AG04450 (cell line): ENCODE data around the gene KIF5C. TPM values are rescaled to one million over a fixed set of nuclear protein-coding genes. Genes with fewer than 3 reads are reported as not detected.

Source experiments
- CTCF ChIA-PET: fragments of 300-600, 350-600 bp; formaldehyde crosslinking; extraction: SDS; loops from one replicate; lab custom pipeline; 2022; ENCODE audit warnings: antibody characterized with exemption, inconsistent platforms; lab: Charles Lee
- POLR2A ChIA-PET: fragments of 350-600 bp; formaldehyde crosslinking; extraction: SDS; loops from one replicate; lab custom pipeline; 2021; ENCODE audit warnings: antibody characterized with exemption, inconsistent platforms; lab: Yijun Ruan, JAX
- DNase-seq: peaks from one replicate; pipeline ENCODE4 v3.0.0-alpha.2; 2011; ENCODE audit warnings: low read depth, low spot score
- H3K27ac ChIP-seq: one replicate; pipeline ENCODE4 v1.5.1; 2012; ENCODE audit warnings: low read depth, low read length, control low read depth
- H3K27me3 ChIP-seq: one replicate; pipeline ENCODE4 v1.6.0; 2012; ENCODE audit warnings: low read length; ENCODE audit not compliant: control insufficient read depth, insufficient read depth
- H3K4me3 ChIP-seq: 2 replicates; pipeline ENCODE4 v1.5.1; 2011; ENCODE audit warnings: mild to moderate bottlenecking, low read depth, low read length, control low read depth
- H3K9me3 ChIP-seq: 2 replicates; pipeline ENCODE4 v1.5.1; 2012; ENCODE audit warnings: low read length; ENCODE audit not compliant: control insufficient read depth, insufficient read depth
- polyA plus RNA-seq: library from polyadenylated mRNA; depleted of rRNA; stranded (reverse); fragments of >200 nt; gene quantifications from 2 replicates; pipeline ENCODE4 v1.2.3, GENCODE V29; 2011
- TF ChIP-seq, protein P1 (sequence below): IDR thresholded peaks from 2 replicates; pipeline ENCODE4 v1.5.1; 2011; ENCODE audit warnings: low read depth, low read length, control low read depth, inconsistent platforms

KIF5C gene
- polyA plus RNA-seq, 1 experiment = 0.12 TPM

DNA sequence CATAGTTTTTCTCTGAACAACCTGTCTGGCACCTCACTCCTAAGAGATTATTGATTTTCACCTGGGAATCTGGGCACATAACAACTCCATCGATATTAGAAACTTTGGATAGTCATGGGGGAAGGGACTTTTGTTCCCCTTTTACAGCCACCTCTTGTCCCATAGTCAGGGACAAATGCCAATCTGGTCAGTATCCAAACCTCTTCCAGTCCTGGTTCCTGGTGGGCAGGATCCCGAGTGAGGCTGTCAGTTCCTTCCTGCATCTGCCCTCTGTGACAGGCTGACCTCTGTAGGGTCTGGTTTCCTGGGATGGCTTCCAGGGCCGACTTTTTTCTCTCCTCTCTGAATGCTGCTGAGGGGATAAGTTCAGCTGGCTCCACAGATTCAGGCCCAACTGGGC is 11.0 kb downstream of the KIF5C start:
- CTCF ChIA-PET = no interaction called here

GRCh38 chr2:148887350-148888002 is 12.4 kb downstream of the KIF5C start:
- CTCF ChIA-PET = no interaction called here
- POLR2A ChIA-PET = no interaction called here
- no peak for DNase-seq
- H3K27ac ChIP-seq = no peak overlapping the region
- TF ChIP-seq, protein P1, sequence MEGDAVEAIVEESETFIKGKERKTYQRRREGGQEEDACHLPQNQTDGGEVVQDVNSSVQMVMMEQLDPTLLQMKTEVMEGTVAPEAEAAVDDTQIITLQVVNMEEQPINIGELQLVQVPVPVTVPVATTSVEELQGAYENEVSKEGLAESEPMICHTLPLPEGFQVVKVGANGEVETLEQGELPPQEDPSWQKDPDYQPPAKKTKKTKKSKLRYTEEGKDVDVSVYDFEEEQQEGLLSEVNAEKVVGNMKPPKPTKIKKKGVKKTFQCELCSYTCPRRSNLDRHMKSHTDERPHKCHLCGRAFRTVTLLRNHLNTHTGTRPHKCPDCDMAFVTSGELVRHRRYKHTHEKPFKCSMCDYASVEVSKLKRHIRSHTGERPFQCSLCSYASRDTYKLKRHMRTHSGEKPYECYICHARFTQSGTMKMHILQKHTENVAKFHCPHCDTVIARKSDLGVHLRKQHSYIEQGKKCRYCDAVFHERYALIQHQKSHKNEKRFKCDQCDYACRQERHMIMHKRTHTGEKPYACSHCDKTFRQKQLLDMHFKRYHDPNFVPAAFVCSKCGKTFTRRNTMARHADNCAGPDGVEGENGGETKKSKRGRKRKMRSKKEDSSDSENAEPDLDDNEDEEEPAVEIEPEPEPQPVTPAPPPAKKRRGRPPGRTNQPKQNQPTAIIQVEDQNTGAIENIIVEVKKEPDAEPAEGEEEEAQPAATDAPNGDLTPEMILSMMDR = no peak
- H3K4me3 ChIP-seq = no peak overlapping the region
- no peaks in the 10 kb centered on the region; the same call in 1 of the 2 replicates for H3K9me3 ChIP-seq
- peaks cover 16% of the 10 kb centered on the region for H3K27me3 ChIP-seq

More for the DNA sequence above, 11.0 kb downstream of the KIF5C start:
- no peaks in the 10 kb centered on the region; the same call in 1 of the 2 replicates for H3K9me3 ChIP-seq
- peaks cover 16% of the 10 kb centered on the region for H3K27me3 ChIP-seq
- DNase-seq = no peak
- TF ChIP-seq, protein P1 = no peak
- H3K4me3 ChIP-seq = no peak overlapping the region
- POLR2A ChIA-PET = no interaction called here
- no peak overlapping the region for H3K27ac ChIP-seq

GRCh38 chr2:148888003-148888501 is 13.0 kb downstream of the KIF5C start:
- no peak overlapping the region for H3K27ac ChIP-seq
- no peak overlapping the region for H3K4me3 ChIP-seq
- H3K9me3 ChIP-seq = no peaks in the 10 kb centered on the region; the same call in 1 of the 2 replicates
- ChIA-PET POLR2A (no interaction called here), CTCF (interaction anchor here (0.6 kb wide), 1 partner anchor 199 kb away, joined by 3 read pairs; no protein-coding TSS in a partner anchor)
- peaks cover 16% of the 10 kb centered on the region for H3K27me3 ChIP-seq
- TF ChIP-seq, protein P1 = no peak
- DNase-seq = no peak

DNA sequence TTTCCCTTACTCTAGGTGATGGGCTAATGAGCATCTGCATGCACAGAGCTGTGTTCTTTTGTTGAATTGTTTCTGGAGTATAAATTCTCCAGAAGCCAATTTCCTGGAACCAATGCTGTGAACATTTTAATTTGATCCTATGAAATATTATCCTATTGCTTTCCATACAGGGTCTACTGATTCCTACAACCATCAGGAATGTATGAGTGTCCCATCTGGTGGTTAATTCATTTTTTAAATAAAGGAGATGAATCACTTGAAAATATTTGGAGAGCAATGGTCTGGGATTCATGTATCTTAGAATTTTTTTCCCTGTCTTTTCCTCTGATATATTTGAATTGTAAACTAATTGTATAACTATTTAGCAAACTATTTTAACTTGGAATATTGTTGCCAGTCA is 14.0 kb downstream of the KIF5C start:
- CTCF ChIA-PET = interaction anchor here (0.6 kb wide), 1 partner anchor 11 kb away, joined by 3 read pairs; no protein-coding TSS in a partner anchor
- peaks cover 16% of the 10 kb centered on the region for H3K27me3 ChIP-seq

DNA sequence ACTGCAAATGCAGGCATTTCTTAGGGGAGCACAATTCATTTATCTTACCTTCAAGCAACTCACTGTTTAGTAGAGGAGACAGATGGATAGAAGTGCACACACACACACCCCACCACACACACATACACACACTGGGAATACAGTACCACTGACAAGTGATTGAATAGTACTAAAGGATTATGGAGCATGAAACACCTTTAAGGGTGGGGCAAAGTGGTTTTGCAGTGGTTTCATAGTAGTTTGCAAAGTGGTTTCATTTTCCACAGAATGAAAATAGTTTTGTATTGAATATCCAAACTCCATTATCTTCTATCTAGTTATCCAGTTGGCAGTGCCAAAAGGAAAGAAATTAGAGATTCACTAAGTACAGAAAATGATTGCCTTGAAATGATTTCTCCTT is 18.9 kb downstream of the KIF5C start:
- TF ChIP-seq, protein P1 = no peak
- no peaks in the 10 kb centered on the region for H3K9me3 ChIP-seq
- H3K27ac ChIP-seq = no peak overlapping the region
- CTCF ChIA-PET = no interaction called here
- H3K27me3 ChIP-seq = peaks cover 4% of the 10 kb centered on the region
- DNase-seq = no peak
- H3K4me3 ChIP-seq = no peak overlapping the region
- POLR2A ChIA-PET = no interaction called here

More for the DNA sequence above, 14.0 kb downstream of the KIF5C start:
- POLR2A ChIA-PET = no interaction called here
- TF ChIP-seq, protein P1 = no peak
- DNase-seq = no peak
- H3K9me3 ChIP-seq = no peaks in the 10 kb centered on the region; the same call in 1 of the 2 replicates
- no peak overlapping the region for H3K27ac ChIP-seq
- H3K4me3 ChIP-seq = no peak overlapping the region
